Nucleus accumbens (tissue), 56 donors: ENCODE measurements around the gene RHEBL1.
A peak's percentile ranks its signal among the peaks of the same experiment; 100 is the strongest.

ENCODE experiments used
- DNase-seq, 56 donors: peaks; one replicate each; lab custom pipeline; 2025; lab: John Stamatoyannopoulos, UW

Gene RHEBL1

DNA sequence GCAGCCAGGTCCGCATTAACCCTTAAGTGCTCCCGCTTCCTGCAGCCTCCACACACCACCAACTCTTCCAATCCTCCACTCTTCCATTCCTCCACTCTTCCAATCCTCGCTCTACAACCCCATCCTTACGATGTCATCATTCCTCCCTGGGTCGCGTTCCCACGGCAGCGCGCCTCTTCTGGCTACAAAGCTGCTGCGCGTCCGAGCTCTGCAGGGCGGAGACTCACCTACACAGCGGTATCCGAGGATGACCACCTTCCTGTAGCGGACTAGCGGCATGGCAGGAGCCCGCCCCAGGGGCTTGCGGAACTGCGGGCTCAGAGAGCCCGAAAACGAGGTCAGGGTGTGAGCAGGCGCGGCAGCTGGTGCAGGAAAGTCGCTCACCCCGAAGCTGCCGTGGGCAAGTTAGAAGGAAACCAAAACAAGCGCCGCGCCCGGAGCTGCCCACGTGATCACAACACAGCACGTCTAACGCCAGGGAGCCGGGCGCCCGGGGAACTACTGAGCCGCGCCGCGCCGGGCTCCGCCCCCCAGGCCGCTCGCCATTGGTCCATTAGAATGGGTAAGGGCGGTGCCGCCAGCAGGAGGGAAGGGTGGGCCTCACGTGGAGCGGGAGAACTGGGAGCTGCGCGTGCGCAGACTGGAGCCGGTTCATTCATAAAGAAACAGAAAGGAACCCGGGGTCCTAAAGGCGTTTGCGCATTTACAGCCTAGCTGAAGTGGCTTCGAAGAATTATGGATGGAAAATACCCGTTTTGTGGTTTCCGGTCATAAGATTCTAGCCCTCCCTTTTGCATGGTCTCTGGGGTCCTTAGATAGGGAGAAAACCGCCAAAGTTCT lies at the start of gene RHEBL1:
TSS of gene RHEBL1 (minus strand) at position 473 of the 840 bp plus-strand sequence. CDS start at position 279, 194 bp downstream.
- DNase-seq: peak; percentile 65 to 99 (median 94)

GRCh38 chr12:49111206-49111605 lies 41.4 kb upstream of the RHEBL1 start:
- DNase-seq: no peak

DNA sequence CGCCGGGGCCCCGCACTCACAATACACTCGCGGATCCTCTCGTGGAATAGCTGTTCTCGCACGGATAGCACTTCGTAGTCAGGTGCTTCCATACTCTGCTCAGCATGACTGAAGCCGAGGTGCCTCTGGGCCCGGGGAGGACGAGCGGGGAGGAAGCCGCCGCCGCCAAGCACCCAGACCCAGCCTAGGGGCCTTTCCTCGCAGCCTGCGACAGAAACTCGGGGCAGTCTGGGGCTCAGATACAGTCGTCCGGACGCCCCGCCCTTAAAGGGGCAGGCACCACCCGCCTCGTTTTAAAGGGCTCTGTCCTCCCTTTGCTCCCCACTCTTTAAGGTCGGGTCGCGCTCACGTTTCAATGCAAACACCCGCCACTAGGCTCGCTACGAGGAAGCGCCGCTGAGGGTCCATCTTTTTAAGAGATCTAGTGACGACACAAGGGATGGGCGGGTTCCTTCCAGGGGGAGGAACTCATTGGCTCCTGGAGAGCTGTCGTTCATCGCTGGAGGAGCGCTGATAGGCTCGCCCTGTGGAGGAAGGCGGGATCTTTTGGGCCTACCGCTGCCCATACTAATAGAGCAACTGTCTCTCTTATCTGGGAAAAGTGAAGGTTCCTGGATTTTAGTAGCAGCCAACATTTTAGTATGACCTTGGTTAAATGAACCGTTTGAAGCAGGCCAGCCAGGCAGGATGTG lies 40.8 kb upstream of the RHEBL1 start, which contains the start of gene LMBR1L:
TSS of gene LMBR1L (minus strand) at position 384 of the 692 bp plus-strand sequence. CDS start at position 92, 292 bp downstream.
- peak; percentile 50 to 97 (median 93) for DNase-seq

DNA sequence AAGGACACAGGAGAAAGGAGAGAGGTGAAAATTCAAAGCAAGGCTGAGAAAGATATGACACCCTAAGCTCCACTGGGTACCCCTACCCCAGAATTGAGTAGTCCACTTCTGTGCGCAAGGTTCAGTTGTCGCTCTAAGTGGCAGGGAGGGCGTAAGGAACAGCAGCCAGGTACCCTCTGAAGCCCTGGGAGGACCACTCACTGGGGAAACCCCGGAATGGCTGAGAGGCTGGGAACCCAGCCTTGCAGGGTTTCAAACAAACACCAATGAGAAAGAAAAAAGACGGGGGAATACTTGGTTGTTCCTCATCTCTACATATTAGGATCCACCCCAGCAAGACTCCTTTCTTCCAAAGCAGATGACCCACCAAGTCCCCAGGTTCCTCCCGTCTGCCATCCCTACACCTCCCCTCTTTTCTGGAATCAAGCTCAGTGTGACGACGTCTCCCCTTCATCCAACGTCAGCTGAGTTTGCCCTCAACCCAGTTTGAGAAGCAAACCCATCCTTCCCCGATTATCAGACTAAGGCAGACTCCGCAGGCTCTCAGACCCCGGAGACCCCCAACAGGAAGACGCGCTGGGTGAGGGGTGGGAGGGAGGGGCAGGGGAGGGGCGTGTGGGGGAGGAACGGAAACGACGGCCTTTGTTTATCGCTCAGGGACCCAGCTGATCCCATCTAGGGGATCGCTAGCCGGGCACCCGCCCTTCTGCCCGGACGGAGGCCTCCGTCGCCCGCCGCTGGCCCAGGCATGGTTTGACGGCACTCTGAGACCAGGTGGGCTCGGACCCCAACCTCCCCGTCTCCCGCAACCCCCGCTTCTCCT lies 40.1 kb upstream of the RHEBL1 start:
- DNase-seq: peak in 13 of 56 donors; percentile 20 to 55 (median 46)

GRCh38 chr12:49108958-49109404 lies 39.2 kb upstream of the RHEBL1 start:
- peak in 2 of 56 donors; percentile 5 to 6 for DNase-seq

DNA sequence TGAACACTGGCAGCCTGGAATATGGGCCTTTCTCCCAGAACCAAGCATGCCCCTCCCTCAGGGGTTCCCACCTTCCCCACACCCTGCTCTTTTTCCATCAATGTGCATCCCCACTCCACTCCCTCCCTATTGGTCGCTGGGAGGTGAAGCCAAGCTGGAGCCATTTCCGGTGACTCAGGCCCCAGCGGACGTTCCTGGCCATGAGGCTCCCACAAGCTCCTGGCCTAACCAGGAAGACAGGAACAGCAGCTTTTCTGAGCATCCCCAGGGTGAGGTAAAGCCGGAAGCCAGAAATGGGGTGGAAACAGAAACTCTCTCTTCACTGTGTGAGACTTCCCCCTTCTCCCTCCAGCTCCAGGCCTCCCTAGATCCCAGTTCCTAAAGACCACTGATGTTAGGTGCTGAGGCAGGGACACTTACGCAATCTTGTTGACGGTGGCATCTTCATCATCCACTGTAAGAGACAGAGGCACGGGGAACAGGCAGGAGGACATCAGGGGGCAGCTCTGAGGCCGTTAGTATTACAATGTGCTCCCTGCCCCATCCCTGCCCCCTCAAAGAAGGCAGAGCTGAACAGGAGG lies 35.8 kb upstream of the RHEBL1 start:
- DNase-seq: no peak

- DNase-seq: no peak
These were observed 35.0 kb upstream of the RHEBL1 start for GRCh38 chr12:49104822-49105221.

DNA sequence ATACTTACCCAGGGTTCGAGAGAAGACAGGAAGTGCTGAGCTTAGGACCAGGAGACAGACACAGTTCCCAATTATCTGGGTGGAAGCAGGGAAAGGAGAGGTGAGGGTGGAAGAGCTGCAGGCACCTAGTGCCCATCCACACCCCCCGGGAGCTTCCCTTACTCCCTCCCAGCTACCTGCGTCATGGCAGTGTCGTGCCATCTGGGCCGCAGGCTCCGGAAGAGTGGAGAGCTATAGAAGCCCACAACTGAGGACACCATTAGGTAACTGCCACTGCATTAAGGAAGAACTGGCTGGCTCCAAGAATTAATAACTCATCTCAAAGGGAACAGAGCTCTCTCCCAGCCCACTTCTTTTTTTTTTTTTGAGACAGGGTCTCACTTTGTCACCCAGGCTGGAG lies 30.6 kb upstream of the RHEBL1 start:
- no peak for DNase-seq

- DNase-seq: no peak
These were observed 28.9 kb upstream of the RHEBL1 start for GRCh38 chr12:49098703-49099102.

GRCh38 chr12:49098035-49098451 lies 28.3 kb upstream of the RHEBL1 start:
- DNase-seq: peak in 32 of 56 donors; percentile 8 to 68 (median 26)

DNA sequence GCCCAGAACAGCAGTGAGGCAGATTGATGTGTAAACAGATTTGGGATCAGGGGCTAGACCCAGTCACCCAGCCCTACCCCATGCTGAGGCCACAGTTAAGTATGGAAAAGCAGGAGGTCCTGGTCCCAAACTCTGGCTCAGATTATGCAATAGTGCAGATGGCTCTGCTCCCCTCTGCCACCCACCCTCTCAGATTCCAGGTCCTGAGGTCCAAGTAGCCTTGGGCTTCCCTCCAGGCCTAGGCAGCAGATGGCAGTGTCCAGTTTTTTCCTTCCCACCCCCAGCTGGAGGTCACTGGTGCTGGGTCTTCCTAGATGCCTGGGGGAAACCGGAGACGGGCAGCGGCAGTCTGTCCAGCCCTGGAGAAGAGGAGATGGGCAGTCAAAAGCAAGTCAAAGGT lies 27.6 kb upstream of the RHEBL1 start:
- DNase-seq: no peak

DNA sequence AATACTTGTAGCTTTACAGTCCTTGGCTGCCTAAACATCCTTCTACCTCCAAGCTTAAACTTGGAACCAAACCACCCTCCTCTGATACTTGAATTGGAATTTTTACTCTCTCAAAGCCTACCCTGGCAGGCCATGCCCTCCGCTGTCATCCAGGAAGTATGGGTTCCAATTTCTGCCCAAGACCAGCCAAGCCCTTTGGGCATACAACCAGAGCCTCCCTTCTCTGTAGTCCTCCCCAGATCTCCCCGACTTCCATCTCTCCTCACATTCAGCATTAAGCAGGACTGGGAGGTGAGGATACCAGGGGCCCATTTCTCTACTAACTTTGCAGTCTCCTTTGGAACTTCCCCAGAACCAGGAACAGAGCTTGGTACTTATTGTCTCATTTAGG lies 25.2 kb upstream of the RHEBL1 start:
- DNase-seq: no peak

GRCh38 chr12:49094160-49094974 lies 24.6 kb upstream of the RHEBL1 start, which contains the start of gene DHH:
Gene DHH, minus strand, starts transcription at chr12:49094801. Its CDS starts 289 bp downstream, at chr12:49094512.
- peak in 11 of 56 donors; percentile 7 to 65 (median 28) for DNase-seq

DNA sequence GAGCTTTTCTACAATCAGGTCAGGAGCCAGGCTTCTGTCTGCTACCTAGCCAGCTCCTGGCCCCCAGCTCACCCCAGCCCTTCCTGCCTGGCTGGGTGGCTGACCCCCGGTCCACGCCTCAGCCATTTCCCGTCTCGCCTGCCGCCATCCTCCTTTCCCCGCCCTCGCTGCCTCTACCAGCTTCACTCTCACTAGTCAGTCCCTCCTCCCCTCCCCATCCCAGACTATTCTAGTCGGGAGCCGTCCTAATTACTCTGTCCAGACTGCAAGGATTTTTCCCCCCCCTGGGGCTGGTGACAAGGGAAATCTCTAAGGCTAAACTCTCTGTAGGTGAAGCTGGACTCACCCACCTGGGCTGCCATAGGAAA lies 24.0 kb upstream of the RHEBL1 start:
- DNase-seq: no peak

- DNase-seq: no peak
These were observed 23.1 kb upstream of the RHEBL1 start for GRCh38 chr12:49092816-49093406.

- peak in 36 of 56 donors; percentile 15 to 78 (median 48) for DNase-seq
These were observed 22.5 kb upstream of the RHEBL1 start for GRCh38 chr12:49092086-49092815.

GRCh38 chr12:49091836-49092085 lies 22.0 kb upstream of the RHEBL1 start:
- DNase-seq: no peak

DNA sequence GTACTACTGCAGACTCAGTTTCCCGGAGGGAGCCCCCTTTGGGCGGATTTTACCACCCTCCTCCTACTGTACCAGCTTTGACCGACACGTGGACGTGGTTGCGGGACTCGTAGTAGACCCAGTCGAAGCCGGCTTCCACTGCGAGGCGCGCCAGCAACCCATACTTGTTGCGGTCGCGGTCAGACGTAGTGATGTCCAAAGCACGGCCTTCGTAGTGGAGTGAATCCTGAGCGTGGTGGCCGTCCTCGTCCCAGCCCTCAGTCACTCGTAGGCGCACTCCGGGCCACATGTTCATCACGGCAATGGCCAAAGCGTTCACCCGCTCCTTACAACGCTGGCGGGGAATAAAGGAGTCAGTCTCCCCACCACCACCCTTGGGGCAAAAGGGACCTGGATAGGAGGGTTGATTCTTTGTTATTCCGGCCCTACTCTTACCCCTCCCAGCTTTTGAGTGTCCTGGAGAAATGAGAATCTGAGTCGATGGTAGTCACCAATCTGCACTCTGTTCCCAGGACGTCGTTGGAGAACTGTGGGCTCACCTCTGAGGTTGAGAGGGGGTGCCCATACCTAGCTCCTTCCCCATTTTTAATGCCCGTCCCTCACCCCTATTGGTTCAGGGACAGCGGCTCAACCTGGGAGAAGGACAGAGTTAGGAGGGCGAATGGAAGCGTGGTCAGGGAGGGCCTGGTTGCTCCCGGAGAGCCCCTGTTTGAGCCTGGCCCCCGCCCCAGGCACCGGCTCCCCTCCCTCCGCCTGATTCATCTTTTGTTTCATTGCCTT lies 21.5 kb upstream of the RHEBL1 start:
- DNase-seq: no peak
